Lower leg skin (tissue), 4 donors: ENCODE measurements around the gene IVL. TPM values are rescaled to one million over a fixed set of nuclear protein-coding genes. Genes with fewer than 3 reads are reported as not detected.

Experiments used
- DNase-seq, 2 donors: peaks; one replicate each; pipeline ENCODE4 v3.0.0-alpha.2; 2019; ENCODE audit warnings: low spot score in 2 of 2
- H3K4me3 ChIP-seq: fragments of 200-600 bp; sonication (generic); 2 replicates; pipeline ENCODE4 v1.5.1; 2017; ENCODE audit warnings: mild to moderate bottlenecking, low read depth; ENCODE audit not compliant: poor library complexity, severe bottlenecking
- CTCF ChIP-seq, 3 donors: fragments of 450-650 bp; IDR thresholded peaks; one replicate each; pipeline ENCODE4 v1.5.1; 2016; ENCODE audit warnings: antibody characterized with exemption in 3 of 3, mild to moderate bottlenecking in 3 of 3, moderate library complexity in 2 of 3
- POLR2A ChIP-seq, 2 donors: fragments of 450-650 bp; IDR thresholded peaks; one replicate each; pipeline ENCODE4 v1.6.1; 2016 to 2017; ENCODE audit warnings: antibody characterized with exemption in 2 of 2, mild to moderate bottlenecking in 1 of 2, moderate library complexity in 1 of 2
- WGBS, 2 donors: methylation state at CpG; one replicate each; pipeline ENCODE4 v1.1.5; 2018; 5-methylcytosine and 5-hydroxymethylcytosine counted together
- intact Hi-C: fragments of 100-400 bp; cut with DNase I; formaldehyde crosslinking; loops from one replicate; pipeline ENCODE4 v1.15.0; 2023; ENCODE audit warnings: low total_unique reads
- total RNA-seq, 4 donors: library from RNA; depleted of rRNA; stranded (reverse); fragments of >200 nt; gene quantifications; one replicate each; pipeline ENCODE4 v1.1.0, GENCODE V29; 2016

Gene IVL
- total RNA-seq, 4 donors from 2014 or later = 162 to 322 (median 207) TPM

GRCh38 chr1:152941037-152941711 is 32.8 kb downstream of the IVL start:
- TF ChIP-seq CTCF (IDR thresholded peaks at IDR 0.05) (no peak), POLR2A (IDR thresholded peaks at IDR 0.05) (no peak)
- intact Hi-C loops = loop anchor here (10.0 kb wide), 1 partner anchor 286 kb away; no protein-coding TSS in a partner anchor
- peak in 1 of 2 donors; percentile 31 for DNase-seq
- 61 to 64% methylated on average over 8 of the region's 8 CpGs for WGBS, 2 donors
- no peak overlapping the region for H3K4me3 ChIP-seq

- DNase-seq = no peak
- H3K4me3 ChIP-seq = no peak overlapping the region
- intact Hi-C loops = loop anchor here (10.0 kb wide), 1 partner anchor 287 kb away; no protein-coding TSS in a partner anchor
- WGBS, 2 donors = 72 to 80% methylated on average over 2 of the region's 2 CpGs
- TF ChIP-seq CTCF (IDR thresholded peaks at IDR 0.05) = no peak
- no peak for TF ChIP-seq POLR2A (IDR thresholded peaks at IDR 0.05)
These were observed 33.8 kb downstream of the IVL start for GRCh38 chr1:152942161-152942560.

GRCh38 chr1:152946248-152946647 is 37.9 kb downstream of the IVL start:
- intact Hi-C loops = loop anchor here (10.0 kb wide), 1 partner anchor 291 kb away; no protein-coding TSS in a partner anchor
- TF ChIP-seq POLR2A (IDR thresholded peaks at IDR 0.05) (no peak), CTCF (IDR thresholded peaks at IDR 0.05) (no peak)
- DNase-seq = no peak
- WGBS, 2 donors = 48 to 52% methylated on average over 3 of the region's 3 CpGs
- H3K4me3 ChIP-seq = no peak overlapping the region

GRCh38 chr1:152946651-152947256 is 38.4 kb downstream of the IVL start, which contains the start of gene SPRR5:
Gene SPRR5 (plus strand): TSS chr1:152947206. CDS start chr1:152948555, 1,349 bp downstream.
- no peak for TF ChIP-seq POLR2A (IDR thresholded peaks at IDR 0.05)
- no peak for TF ChIP-seq CTCF (IDR thresholded peaks at IDR 0.05)
- DNase-seq = peak in 1 of 2 donors; percentile 68
- no peak within 1 kb of the TSS for H3K4me3 ChIP-seq
- intact Hi-C loops = loop anchor here (10.0 kb wide), 1 partner anchor 292 kb away; no protein-coding TSS in a partner anchor
- WGBS, 2 donors = 81 to 85% methylated on average over 4 of the region's 4 CpGs

GRCh38 chr1:152951711-152952110 is 43.4 kb downstream of the IVL start:
- DNase-seq = peak in 1 of 2 donors; percentile 60
- intact Hi-C loops = no loop called here
- WGBS, 2 donors = 79 to 80% methylated on average over 5 of the region's 5 CpGs
- no peak for TF ChIP-seq POLR2A (IDR thresholded peaks at IDR 0.05)
- no peak for TF ChIP-seq CTCF (IDR thresholded peaks at IDR 0.05)
- H3K4me3 ChIP-seq = no peak overlapping the region
